Peyer's patch (tissue), 4 donors: ENCODE measurements around the gene THAP4.

ENCODE experiments used
- POLR2A ChIP-seq, 2 donors: fragments of 450-650 bp; IDR thresholded peaks; one replicate each; pipeline ENCODE4 v1.5.1; 2017; ENCODE audit warnings: antibody characterized with exemption in 2 of 2, mild to moderate bottlenecking in 2 of 2, moderate library complexity in 2 of 2
- TF ChIP-seq, protein P1 (sequence below), 6 experiments: fragments of 450-650 bp in 4 of 6; fragments of 200-600 bp in 2 of 6; sonication (generic) in 1 of 6; IDR thresholded peaks; one replicate each; pipeline ENCODE4 v1.5.1; 2017 to 2019; ENCODE audit warnings: antibody characterized with exemption in 6 of 6, mild to moderate bottlenecking in 3 of 6, moderate library complexity in 1 of 6

DNA sequence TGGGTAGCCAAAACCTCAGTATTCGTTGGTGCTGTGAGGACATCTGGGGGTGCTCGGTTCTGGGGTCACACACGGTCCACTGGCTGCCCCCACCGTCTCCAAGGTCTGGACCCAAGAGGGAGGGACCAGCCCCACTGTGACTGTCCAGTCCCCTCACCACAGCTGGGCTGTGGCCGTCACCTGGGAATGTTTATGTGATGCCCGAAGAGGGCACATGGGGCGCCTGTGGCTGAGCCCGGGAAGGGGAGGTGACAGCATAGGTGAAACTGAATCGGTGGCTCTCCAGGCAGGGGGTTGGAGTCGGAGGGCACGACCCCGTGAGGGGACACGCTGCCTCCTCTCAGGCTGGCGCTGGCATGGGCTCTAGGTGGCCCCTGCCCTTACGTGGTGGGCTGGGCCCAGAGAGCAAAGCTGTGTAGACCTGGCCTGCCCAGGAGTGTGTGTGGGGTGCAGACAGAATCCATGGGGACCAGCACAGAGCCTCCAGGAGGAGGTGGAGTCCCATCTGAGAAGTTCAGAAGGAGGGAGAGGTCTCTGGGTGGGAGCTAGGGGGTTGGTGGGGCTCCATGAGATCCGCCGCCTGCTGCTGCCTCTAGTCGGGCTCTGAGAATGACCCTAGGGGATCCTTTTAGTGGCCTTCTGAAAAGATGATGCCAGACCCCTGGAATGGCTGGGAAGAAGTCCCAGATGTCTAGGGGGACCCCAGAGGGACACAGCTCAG is 76.6 kb downstream of the THAP4 start:
- TF ChIP-seq, protein P1, sequence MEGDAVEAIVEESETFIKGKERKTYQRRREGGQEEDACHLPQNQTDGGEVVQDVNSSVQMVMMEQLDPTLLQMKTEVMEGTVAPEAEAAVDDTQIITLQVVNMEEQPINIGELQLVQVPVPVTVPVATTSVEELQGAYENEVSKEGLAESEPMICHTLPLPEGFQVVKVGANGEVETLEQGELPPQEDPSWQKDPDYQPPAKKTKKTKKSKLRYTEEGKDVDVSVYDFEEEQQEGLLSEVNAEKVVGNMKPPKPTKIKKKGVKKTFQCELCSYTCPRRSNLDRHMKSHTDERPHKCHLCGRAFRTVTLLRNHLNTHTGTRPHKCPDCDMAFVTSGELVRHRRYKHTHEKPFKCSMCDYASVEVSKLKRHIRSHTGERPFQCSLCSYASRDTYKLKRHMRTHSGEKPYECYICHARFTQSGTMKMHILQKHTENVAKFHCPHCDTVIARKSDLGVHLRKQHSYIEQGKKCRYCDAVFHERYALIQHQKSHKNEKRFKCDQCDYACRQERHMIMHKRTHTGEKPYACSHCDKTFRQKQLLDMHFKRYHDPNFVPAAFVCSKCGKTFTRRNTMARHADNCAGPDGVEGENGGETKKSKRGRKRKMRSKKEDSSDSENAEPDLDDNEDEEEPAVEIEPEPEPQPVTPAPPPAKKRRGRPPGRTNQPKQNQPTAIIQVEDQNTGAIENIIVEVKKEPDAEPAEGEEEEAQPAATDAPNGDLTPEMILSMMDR (IDR thresholded peaks at IDR 0.05), result no peak
- TF ChIP-seq POLR2A (IDR thresholded peaks at IDR 0.05), result no peak
